K562 (cell line): ENCODE measurements around the gene OR51G1. TPM values are rescaled to one million over a fixed set of nuclear protein-coding genes. Genes with fewer than 3 reads are reported as not detected.

Source experiments
- ATAC-seq: fragments of 200-7000 bp; cut with Tn5 transposase; 3 replicates; pipeline ENCODE4 v1.9.1; 2020; ENCODE audit warnings: moderate library complexity
- BruUV-seq: library from RNA; stranded (reverse); fragments of 400-500 nt; replicated peaks from 2 replicates; lab custom pipeline; 2021; lab: Mats Ljungman, UMichigan
- CTCF ChIA-PET: fragments of 300-600 bp; formaldehyde crosslinking; extraction: SDS; loops from one replicate; lab custom pipeline; 2021; ENCODE audit warnings: low intra/inter-chr PET ratio; lab: Yijun Ruan, JAX
- POLR2A ChIA-PET: fragments of 300-600, 350-650 bp; sonication (Branson Sonifier 250); formaldehyde crosslinking; extraction: SDS; loops from one replicate; lab custom pipeline; 2021; ENCODE audit warnings: antibody characterized with exemption, inconsistent platforms; lab: Yijun Ruan, JAX
- DNase-seq, 4 experiments: peaks; one replicate each; pipeline versions ENCODE4 v3.0.0 to v3.0.0-alpha.2; 2011 to 2018; ENCODE audit warnings: low spot score in 3 of 4, mixed read lengths in 3 of 4; ENCODE audit errors: extremely low read depth in 1 of 4
- FAIRE-seq: peaks from 2 replicates; lab custom pipeline; 2011; peaks lifted over from hg19 to GRCh38; lab: Jason Lieb, UNC
- H2AFZ ChIP-seq: 2 replicates; pipeline ENCODE4 v1.6.0; 2011; ENCODE audit warnings: low read depth, low read length, control low read depth, inconsistent platforms
- H3K27ac ChIP-seq: fragments of 200-600 bp; 3 replicates; pipeline ENCODE4 v1.8.0; 2011; ENCODE audit warnings: low read depth, mild to moderate bottlenecking, control low read depth, inconsistent platforms, low read length, moderate library complexity, mixed read lengths; ENCODE audit errors: extremely low read depth
- H3K27me3 ChIP-seq, 2 experiments: fragments of 300-600 bp in 1 of 2; 2 replicates in 1 of 2; 3 replicates in 1 of 2; pipeline versions ENCODE4 v1.6.0 to v1.8.0; 2011; ENCODE audit warnings: inconsistent platforms in 2 of 2, low read length in 2 of 2, mild to moderate bottlenecking in 1 of 2, mixed read lengths in 1 of 2, moderate library complexity in 1 of 2; ENCODE audit not compliant: control insufficient read depth in 2 of 2, insufficient read depth in 2 of 2
- H3K36me3 ChIP-seq: fragments of 300-600 bp; 3 replicates; pipeline ENCODE4 v1.8.0; 2011; ENCODE audit warnings: mild to moderate bottlenecking, low read length, inconsistent platforms; ENCODE audit not compliant: control insufficient read depth, insufficient read depth
- H3K4me1 ChIP-seq, 2 experiments: fragments of 200-600 bp in 1 of 2; replicated peaks in 1 of 2; 2 replicates in 1 of 2; 3 replicates in 1 of 2; pipeline versions ENCODE4 v1.5.1 to v1.8.0; 2011; ENCODE audit warnings: inconsistent platforms in 2 of 2, low read length in 2 of 2, mild to moderate bottlenecking in 1 of 2, mixed read lengths in 1 of 2, moderate library complexity in 1 of 2; ENCODE audit not compliant: control insufficient read depth in 2 of 2, insufficient read depth in 2 of 2
- H3K4me2 ChIP-seq: 2 replicates; pipeline ENCODE4 v1.6.1; 2011; ENCODE audit warnings: low read length, control low read depth, inconsistent platforms, mixed read lengths; ENCODE audit not compliant: insufficient read depth
- H3K4me3 ChIP-seq: fragments of 200-600 bp; sonication (generic), shearing (Covaris generic); 2 replicates; pipeline ENCODE4 v1.5.1; 2016; ENCODE audit warnings: control low read depth, inconsistent platforms
- H3K79me2 ChIP-seq: fragments of 200-600 bp; 3 replicates; pipeline ENCODE4 v1.8.0; 2011; ENCODE audit warnings: low read length, inconsistent platforms; ENCODE audit not compliant: control insufficient read depth, insufficient read depth
- H3K9ac ChIP-seq, 2 experiments: 2 replicates each; pipeline versions ENCODE4 v1.6.0 to v1.6.1; 2011; ENCODE audit warnings: low read depth in 2 of 2, low read length in 2 of 2, control low read depth in 1 of 2, inconsistent platforms in 1 of 2, mild to moderate bottlenecking in 1 of 2, mixed read lengths in 1 of 2; ENCODE audit not compliant: insufficient read depth in 1 of 2
- H3K9me1 ChIP-seq: one replicate; pipeline ENCODE4 v1.6.0; 2011; ENCODE audit warnings: inconsistent platforms, mild to moderate bottlenecking, low read length, moderate library complexity; ENCODE audit not compliant: control insufficient read depth, insufficient read depth
- H3K9me3 ChIP-seq: replicated peaks from 2 replicates; pipeline ENCODE4 v1.5.1; 2011; ENCODE audit warnings: low read depth, low read length, inconsistent platforms; ENCODE audit not compliant: control insufficient read depth, insufficient read depth
- H4K20me1 ChIP-seq: replicated peaks from 2 replicates; pipeline ENCODE4 v1.6.1; 2011; ENCODE audit warnings: low read length, inconsistent platforms, mixed read lengths; ENCODE audit not compliant: control insufficient read depth, insufficient read depth
- ARID1B ChIP-seq: fragments of 450-650 bp; IDR thresholded peaks from 2 replicates; pipeline ENCODE4 v1.6.1; 2016; ENCODE audit warnings: antibody characterized with exemption, mild to moderate bottlenecking, inconsistent platforms
- C11orf30 ChIP-seq: fragments of 450-650 bp; IDR thresholded peaks from 2 replicates; pipeline ENCODE4 v1.6.1; 2016; ENCODE audit warnings: low read depth, mild to moderate bottlenecking
- CC2D1A ChIP-seq: fragments of 450-650 bp; IDR thresholded peaks from 2 replicates; pipeline ENCODE4 v1.6.1; 2017; ENCODE audit warnings: mild to moderate bottlenecking
- CHD1 ChIP-seq: fragments of 200-600 bp; sonication (generic); IDR thresholded peaks from one replicate; pipeline ENCODE4 v1.6.1; 2012; ENCODE audit warnings: mild to moderate bottlenecking, moderate library complexity, low read length, inconsistent platforms
- DMBX1 ChIP-seq: fragments of 250-450 bp; sonication (Bioruptor Pico); IDR thresholded peaks from 2 replicates; pipeline ENCODE4 v1.8.0; 2022; ENCODE audit warnings: inconsistent platforms, mild to moderate bottlenecking, moderate library complexity, borderline replicate concordance
- DPF2 ChIP-seq: fragments of 450-650 bp; IDR thresholded peaks from 2 replicates; pipeline ENCODE4 v1.6.1; 2016
- ETV6 ChIP-seq, 3 experiments: fragments of 150-350 bp in 1 of 3; sonication (generic) in 1 of 3; formaldehyde crosslinking in 1 of 3; IDR thresholded peaks; 2 replicates each; pipeline versions ENCODE4 v1.6.1 to v1.8.0; 2014 to 2022; ENCODE audit warnings: borderline replicate concordance in 2 of 3, low read depth in 2 of 3, antibody characterized with exemption in 1 of 3, low read length in 1 of 3, mild to moderate bottlenecking in 1 of 3, missing genetic modification reagents in 1 of 3
- EZH2 ChIP-seq: IDR thresholded peaks from 2 replicates; pipeline ENCODE4 v1.6.1; 2012; ENCODE audit warnings: low read depth, mild to moderate bottlenecking, inconsistent platforms, low read length, borderline replicate concordance
- HEY1 ChIP-seq: fragments of 250-450 bp; sonication (Bioruptor Pico); IDR thresholded peaks from 2 replicates; pipeline ENCODE4 v1.5.0; 2020; ENCODE audit warnings: mild to moderate bottlenecking, moderate library complexity, borderline replicate concordance
- LEF1 ChIP-seq: fragments of 450-650 bp; IDR thresholded peaks from 2 replicates; pipeline ENCODE4 v1.6.1; 2016; ENCODE audit warnings: mild to moderate bottlenecking
- POU5F1 ChIP-seq: fragments of 150-350 bp; IDR thresholded peaks from 2 replicates; pipeline ENCODE4 v1.6.1; 2014; ENCODE audit warnings: borderline replicate concordance, low read length, low read depth, mild to moderate bottlenecking; ENCODE audit not compliant: partially characterized antibody
- PTRF ChIP-seq: fragments of 450-650 bp; IDR thresholded peaks from 2 replicates; pipeline ENCODE4 v1.6.1; 2016; ENCODE audit warnings: mild to moderate bottlenecking, missing genetic modification characterization, missing compliant biosample characterization
- SIN3B ChIP-seq: fragments of 450-650 bp; IDR thresholded peaks from 2 replicates; pipeline ENCODE4 v1.6.1; 2017; ENCODE audit warnings: low read depth, mild to moderate bottlenecking, moderate library complexity
- SMC3 ChIP-seq: conservative IDR thresholded peaks from 2 replicates; pipeline ENCODE4 v1.6.1; 2011; ENCODE audit warnings: low read depth, low read length, improper control_type of control experiment; ENCODE audit not compliant: insufficient read depth
- SNRNP70 ChIP-seq: fragments of 200-400 bp; formaldehyde crosslinking; optimal IDR thresholded peaks from 2 replicates; pipeline ENCODE3; 2017; ENCODE audit warnings: low read depth, low read length
- SRSF9 ChIP-seq: fragments of 200-400 bp; formaldehyde crosslinking; IDR thresholded peaks from 2 replicates; pipeline ENCODE4 v1.6.1; 2017; ENCODE audit warnings: low read depth, low read length, borderline replicate concordance
- TAF9B ChIP-seq: fragments of 450-650 bp; IDR thresholded peaks from 2 replicates; pipeline ENCODE4 v1.6.1; 2018; ENCODE audit warnings: mild to moderate bottlenecking; ENCODE audit not compliant: partially characterized antibody
- TAL1 ChIP-seq: fragments of 450-650 bp; IDR thresholded peaks from 2 replicates; pipeline ENCODE4 v1.6.1; 2016; ENCODE audit warnings: mild to moderate bottlenecking
- TBL1XR1 ChIP-seq, 2 experiments: IDR thresholded peaks; 2 replicates each; pipeline ENCODE4 v1.6.1; 2012; ENCODE audit warnings: improper control_type of control experiment in 2 of 2, low read length in 2 of 2, mild to moderate bottlenecking in 1 of 2
- TCF3 ChIP-seq: sonication (generic); formaldehyde crosslinking; IDR thresholded peaks from 2 replicates; pipeline ENCODE4 v1.4.0; 2020; ENCODE audit warnings: mild to moderate bottlenecking, missing genetic modification reagents
- ZFP1 ChIP-seq: fragments of 450-650 bp; formaldehyde crosslinking; IDR thresholded peaks from 2 replicates; pipeline ENCODE4 v1.4.0; 2020; ENCODE audit warnings: mild to moderate bottlenecking, mixed read lengths
- ZNF699 ChIP-seq: fragments of 250-450 bp; sonication (Bioruptor Pico); IDR thresholded peaks from 2 replicates; pipeline ENCODE4 v1.8.0; 2021; ENCODE audit warnings: mild to moderate bottlenecking, moderate library complexity; ENCODE audit not compliant: insufficient replicate concordance
- WGBS: fragments of 100-300 bp; shearing (Covaris generic); methylation state at CpG from one replicate; pipeline ENCODE4 v1.1.6; 2016; ENCODE audit warnings: low coverage, mixed read lengths; ENCODE audit not compliant: insufficient coverage; ENCODE audit errors: missing lambda C conversion rate; 5-methylcytosine and 5-hydroxymethylcytosine counted together
- in situ Hi-C: fragments of 300-500 bp; cut with MboI; formaldehyde crosslinking; loops from 4 replicates; pipeline ENCODE4 v1.15.0; 2018; ENCODE audit warnings: inconsistent platforms, mixed read lengths
- intact Hi-C: fragments of 100-400 bp; cut with micrococcal nuclease; formaldehyde crosslinking; loops from 2 replicates; pipeline ENCODE4 v1.14.2; 2022
- polyA plus RNA-seq, 8 experiments: library from polyadenylated mRNA; depleted of rRNA in 4 of 8; stranded (reverse) in 5 of 8; unstranded in 3 of 8; fragments of >200 nt; fragmentation: Nextera tagmentation in 2 of 8; fragmentation: Illumina TruSeq in 1 of 8; extraction: Ambion mirVana in 2 of 8; extraction: Trizol in 1 of 8; gene quantifications; 2 replicates each; pipeline versions ENCODE4 v1.2.1 to v1.2.3, GENCODE V29; 2011 to 2014; ENCODE audit warnings: inconsistent platforms in 1 of 8, missing spikeins in 1 of 8
- total RNA-seq, 7 experiments: library from RNA; depleted of rRNA in 6 of 7; stranded (reverse); fragments of >200 nt in 6 of 7; fragmentation: Illumina TruSeq in 2 of 7; extraction: Trizol in 2 of 7; gene quantifications; 2 replicates each; pipeline versions ENCODE4 v1.2.1 to v1.2.3, GENCODE V29; 2011 to 2021; ENCODE audit warnings: low replicate concordance in 1 of 7
- TF ChIP-seq, protein P1 (sequence below): IDR thresholded peaks from 2 replicates; pipeline ENCODE4 v1.6.1; 2011; ENCODE audit warnings: borderline replicate concordance, low read depth, mild to moderate bottlenecking, moderate library complexity, low read length; ENCODE audit not compliant: insufficient read depth, poor library complexity, severe bottlenecking

The OR51G1 gene
- total and polyA plus RNA-seq, 9 of the 15 experiments (the other 6 are each of a cell fraction or from before 2014, with no cell fraction given) = not detected

DNA sequence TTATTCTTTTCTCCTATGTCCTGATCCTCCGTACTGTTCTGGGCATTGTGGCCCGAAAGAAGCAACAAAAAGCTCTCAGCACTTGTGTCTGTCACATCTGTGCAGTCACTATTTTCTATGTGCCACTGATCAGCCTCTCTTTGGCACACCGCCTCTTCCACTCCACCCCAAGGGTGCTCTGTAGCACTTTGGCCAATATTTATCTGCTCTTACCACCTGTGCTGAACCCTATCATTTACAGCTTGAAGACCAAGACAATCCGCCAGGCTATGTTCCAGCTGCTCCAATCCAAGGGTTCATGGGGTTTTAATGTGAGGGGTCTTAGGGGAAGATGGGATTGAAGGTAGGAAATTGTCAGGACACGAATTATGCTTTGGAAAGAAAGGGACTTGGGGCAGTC is 41.6 kb downstream of the OR51G1 start:
- ChIA-PET CTCF (no interaction called here), POLR2A (interaction anchor here (1.1 to 1.6 kb wide), 2 partner anchors 9 kb away, joined by 3 to 6 read pairs; no protein-coding TSS in a partner anchor)
- Histone ChIP-seq H3K4me3 (no peak overlapping the region), H4K20me1 (no peaks in the 10 kb centered on the region), H3K9me3 (no peaks in the 10 kb centered on the region), H3K27me3 (no peaks in the 10 kb centered on the region), H3K4me2 (peak overlapping the region; percentile 74), H3K4me1 (peaks cover 4 to 14% of the 10 kb centered on the region in 2 experiments; a peak in 3 of 5 replicates), H2AFZ (peak overlapping the region; percentile 60), H3K36me3 (no peaks in the 10 kb centered on the region), H3K27ac (peak overlapping the region; percentile 62), H3K79me2 (no peaks in the 10 kb centered on the region), H3K9ac (0 out of 4 replicates have a peak overlapping the region, but pooled peaks of 1 of the 2 experiments have one; percentile 24), H3K9me1 (no peaks in the 10 kb centered on the region)
- intact Hi-C loops = no loop called here
- 4% methylated on average over 5 of the region's 5 CpGs for WGBS
- no TSS peak for BruUV-seq
- DNase-seq (peak; percentile 24 to 50 (median 32)), ATAC-seq (peak; percentile 74), FAIRE-seq (no peak)
- in situ Hi-C loops = no loop called here
- TF ChIP-seq TBL1XR1 (IDR thresholded peaks at IDR 0.05; ENCODE audit: low read length in 2 of 2) (0 out of 4 replicates have a peak, but pooled peaks of 1 of the 2 experiments have one; percentile 70), SNRNP70 (no peak), CC2D1A (no peak), ETV6 (IDR thresholded peaks at IDR 0.05; ENCODE audit: borderline replicate concordance in 1 of 2, low read depth in 2 of 2, low read length in 1 of 2) (no peak), ETV6 (CRISPR knock-in tag; IDR thresholded peaks at IDR 0.05; ENCODE audit: borderline replicate concordance) (no peak), DMBX1 (CRISPR knock-in tag) (no peak), DPF2 (0 out of 2 replicates have a peak, but pooled peaks have one; percentile 34), ZNF699 (no peak), C11orf30 (no peak), SRSF9 (no peak), TCF3 (CRISPR knock-in tag) (peak; percentile 12; the same call in 1 of the 2 replicates), TAF9B (no peak), TAL1 (peak; percentile 25; the same call in 1 of the 2 replicates), PTRF (tag) (no peak), LEF1 (no peak), SMC3 (no peak), CHD1 (no peak), EZH2 (no peak), HEY1 (no peak), SIN3B (no peak), ARID1B (0 out of 2 replicates have a peak, but pooled peaks have one; percentile 45), POU5F1 (no peak), ZFP1 (no peak)
- TF ChIP-seq, protein P1, sequence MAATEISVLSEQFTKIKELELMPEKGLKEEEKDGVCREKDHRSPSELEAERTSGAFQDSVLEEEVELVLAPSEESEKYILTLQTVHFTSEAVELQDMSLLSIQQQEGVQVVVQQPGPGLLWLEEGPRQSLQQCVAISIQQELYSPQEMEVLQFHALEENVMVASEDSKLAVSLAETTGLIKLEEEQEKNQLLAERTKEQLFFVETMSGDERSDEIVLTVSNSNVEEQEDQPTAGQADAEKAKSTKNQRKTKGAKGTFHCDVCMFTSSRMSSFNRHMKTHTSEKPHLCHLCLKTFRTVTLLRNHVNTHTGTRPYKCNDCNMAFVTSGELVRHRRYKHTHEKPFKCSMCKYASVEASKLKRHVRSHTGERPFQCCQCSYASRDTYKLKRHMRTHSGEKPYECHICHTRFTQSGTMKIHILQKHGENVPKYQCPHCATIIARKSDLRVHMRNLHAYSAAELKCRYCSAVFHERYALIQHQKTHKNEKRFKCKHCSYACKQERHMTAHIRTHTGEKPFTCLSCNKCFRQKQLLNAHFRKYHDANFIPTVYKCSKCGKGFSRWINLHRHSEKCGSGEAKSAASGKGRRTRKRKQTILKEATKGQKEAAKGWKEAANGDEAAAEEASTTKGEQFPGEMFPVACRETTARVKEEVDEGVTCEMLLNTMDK = no peak
